DMS153 treated with DMSO at 0.1 percent for 48 hours (cell line): ENCODE measurements around the gene FGFBP3.
A peak's percentile ranks its signal among the peaks of the same experiment; 100 is the strongest.

ENCODE experiments used
- DNase-seq: peaks from one replicate; lab custom pipeline; 2025; ENCODE audit not compliant: unreplicated experiment; lab: John Stamatoyannopoulos, UW

Gene FGFBP3, protein sequence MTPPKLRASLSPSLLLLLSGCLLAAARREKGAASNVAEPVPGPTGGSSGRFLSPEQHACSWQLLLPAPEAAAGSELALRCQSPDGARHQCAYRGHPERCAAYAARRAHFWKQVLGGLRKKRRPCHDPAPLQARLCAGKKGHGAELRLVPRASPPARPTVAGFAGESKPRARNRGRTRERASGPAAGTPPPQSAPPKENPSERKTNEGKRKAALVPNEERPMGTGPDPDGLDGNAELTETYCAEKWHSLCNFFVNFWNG

GRCh38 chr10:91909117-91909677 lies at the start of gene FGFBP3:
FGFBP3 (minus strand) TSS chr10:91909486; CDS start chr10:91908969, 517 bp downstream.
- peak; percentile 38 for DNase-seq

- DNase-seq: no peak
Observed at GRCh38 chr10:91957091-91957490, 47.8 kb upstream of the FGFBP3 start.

DNA sequence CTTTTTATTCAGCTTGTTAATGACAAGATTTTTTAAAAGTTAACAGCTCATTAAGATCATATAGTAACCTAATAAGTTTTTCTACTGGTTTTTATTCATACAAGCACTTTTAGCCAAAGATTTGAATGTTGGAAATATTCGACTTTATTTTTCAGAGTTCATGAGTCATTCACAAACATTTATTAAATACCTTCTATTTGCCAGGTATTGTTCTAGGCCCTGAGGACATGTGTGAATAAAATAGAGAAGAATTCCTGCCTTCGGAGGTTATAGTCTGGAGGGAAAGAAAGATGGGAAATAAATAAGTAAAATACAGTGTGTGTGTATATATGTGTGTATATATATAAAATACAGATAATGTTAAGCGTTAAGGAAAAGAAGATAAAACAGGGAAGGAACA lies 45.8 kb upstream of the FGFBP3 start:
- no peak for DNase-seq

GRCh38 chr10:91953600-91954160 lies 44.4 kb upstream of the FGFBP3 start:
- no peak for DNase-seq

DNA sequence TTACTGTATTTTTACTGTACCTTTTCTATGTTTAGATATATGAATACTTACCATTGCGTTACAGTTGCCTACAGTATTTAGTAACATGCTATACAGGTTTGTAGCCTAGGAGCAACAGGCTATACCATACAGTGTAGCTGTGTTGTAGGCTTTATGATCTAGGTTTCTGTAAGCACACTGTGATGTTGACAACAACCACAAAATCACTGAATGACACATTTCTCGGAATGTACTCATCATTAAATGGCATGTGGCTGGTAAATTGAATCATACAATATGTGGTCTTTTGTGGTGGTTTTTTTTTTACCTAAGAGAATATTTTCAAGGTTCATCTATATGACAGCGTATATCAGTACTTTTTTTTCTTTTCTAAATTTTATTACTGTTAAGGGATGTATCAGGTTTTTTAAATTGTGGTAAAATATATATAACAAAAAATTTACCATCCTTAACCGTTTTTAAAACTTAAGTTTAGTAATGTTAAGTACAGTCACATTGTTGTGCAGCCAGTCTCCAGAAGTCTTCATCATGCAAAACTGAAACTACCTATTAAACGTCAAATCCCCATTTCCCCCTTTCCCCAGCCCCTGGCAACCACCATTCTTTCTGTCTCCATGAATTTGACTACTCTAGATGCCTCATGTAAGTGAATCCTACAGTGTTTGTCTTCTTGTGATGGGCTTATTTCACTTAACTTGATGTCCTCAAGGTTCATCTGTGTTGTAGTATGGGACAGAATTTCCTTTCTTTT lies 35.8 kb upstream of the FGFBP3 start:
- DNase-seq: no peak

- no peak for DNase-seq
Observed at GRCh38 chr10:91941426-91941825, 32.1 kb upstream of the FGFBP3 start.

DNA sequence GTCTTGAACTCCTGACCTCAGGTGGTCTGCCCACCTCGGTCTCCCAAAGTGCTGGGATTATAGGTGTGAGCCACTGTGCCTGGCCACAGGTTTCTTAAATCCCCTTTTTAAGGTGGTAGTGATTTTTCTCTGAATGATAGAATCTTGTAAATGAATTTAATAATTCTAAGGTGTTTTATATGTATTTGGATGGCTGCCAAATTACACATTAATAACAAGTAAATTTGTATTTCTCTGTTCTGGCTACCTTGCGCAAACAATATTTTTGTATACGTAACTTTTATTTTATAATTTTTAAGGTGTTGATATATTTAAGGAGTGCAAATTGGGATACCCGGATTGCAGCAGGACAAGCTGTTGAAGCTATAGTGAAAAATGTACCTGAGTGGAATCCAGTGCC lies 30.4 kb upstream of the FGFBP3 start:
- no peak for DNase-seq

DNA sequence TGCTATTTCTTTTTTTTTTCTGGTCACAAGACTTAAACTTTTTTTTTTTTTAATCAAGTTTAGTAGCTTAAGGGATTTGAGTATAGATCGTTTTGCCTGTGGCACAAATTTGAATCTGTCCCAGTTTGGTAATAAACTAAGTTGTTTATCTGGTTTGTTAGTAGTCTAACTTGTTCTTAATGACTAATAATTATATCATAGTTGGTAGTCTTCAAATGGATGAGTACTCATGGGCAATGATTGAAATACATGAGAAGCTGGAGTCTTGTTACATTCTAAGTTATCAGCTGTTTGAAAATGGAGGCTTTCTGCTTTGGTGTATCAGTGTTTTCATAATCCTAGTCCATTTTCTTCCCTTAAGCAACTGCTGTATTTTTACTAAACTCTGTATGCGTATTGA lies 26.6 kb upstream of the FGFBP3 start:
- no peak for DNase-seq

- no peak for DNase-seq
Observed at GRCh38 chr10:91932737-91933136, 23.5 kb upstream of the FGFBP3 start.

GRCh38 chr10:91931526-91932190 lies 22.4 kb upstream of the FGFBP3 start:
- DNase-seq: no peak

DNA sequence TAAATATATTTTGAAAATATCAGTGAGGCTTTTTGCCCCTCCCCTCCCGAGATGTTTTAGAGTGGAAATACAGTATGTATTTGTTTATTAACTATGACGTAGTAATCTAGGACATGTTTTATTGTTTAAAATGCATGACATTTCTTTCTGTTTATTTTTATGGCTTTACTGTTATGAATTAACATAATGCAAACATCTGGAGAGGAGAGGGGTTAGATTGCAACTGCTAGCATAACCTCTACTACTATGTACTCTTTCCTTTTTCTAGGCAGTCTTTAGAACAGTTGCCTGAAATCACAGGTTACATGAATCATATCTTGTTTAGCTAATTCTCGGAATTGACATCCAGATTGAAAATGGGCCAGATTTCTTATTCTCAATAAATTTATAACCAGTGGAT lies 21.7 kb upstream of the FGFBP3 start:
- no peak for DNase-seq

DNA sequence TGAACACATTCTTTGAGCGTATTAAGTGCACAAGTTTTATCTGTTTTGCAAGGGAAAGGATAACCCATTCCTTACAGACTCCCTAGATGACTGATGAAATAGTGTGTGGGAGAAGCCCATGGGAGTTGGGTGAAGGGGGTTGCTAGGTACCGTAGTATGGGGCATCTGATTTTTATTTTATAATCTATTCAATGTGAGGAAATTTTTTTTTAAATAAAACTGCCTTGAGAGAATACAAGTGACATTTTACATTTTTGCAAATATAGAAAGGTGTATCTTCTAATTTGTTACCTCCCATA lies 15.7 kb upstream of the FGFBP3 start:
- no peak for DNase-seq

GRCh38 chr10:91924212-91925021 lies 15.1 kb upstream of the FGFBP3 start:
- DNase-seq: no peak

DNA sequence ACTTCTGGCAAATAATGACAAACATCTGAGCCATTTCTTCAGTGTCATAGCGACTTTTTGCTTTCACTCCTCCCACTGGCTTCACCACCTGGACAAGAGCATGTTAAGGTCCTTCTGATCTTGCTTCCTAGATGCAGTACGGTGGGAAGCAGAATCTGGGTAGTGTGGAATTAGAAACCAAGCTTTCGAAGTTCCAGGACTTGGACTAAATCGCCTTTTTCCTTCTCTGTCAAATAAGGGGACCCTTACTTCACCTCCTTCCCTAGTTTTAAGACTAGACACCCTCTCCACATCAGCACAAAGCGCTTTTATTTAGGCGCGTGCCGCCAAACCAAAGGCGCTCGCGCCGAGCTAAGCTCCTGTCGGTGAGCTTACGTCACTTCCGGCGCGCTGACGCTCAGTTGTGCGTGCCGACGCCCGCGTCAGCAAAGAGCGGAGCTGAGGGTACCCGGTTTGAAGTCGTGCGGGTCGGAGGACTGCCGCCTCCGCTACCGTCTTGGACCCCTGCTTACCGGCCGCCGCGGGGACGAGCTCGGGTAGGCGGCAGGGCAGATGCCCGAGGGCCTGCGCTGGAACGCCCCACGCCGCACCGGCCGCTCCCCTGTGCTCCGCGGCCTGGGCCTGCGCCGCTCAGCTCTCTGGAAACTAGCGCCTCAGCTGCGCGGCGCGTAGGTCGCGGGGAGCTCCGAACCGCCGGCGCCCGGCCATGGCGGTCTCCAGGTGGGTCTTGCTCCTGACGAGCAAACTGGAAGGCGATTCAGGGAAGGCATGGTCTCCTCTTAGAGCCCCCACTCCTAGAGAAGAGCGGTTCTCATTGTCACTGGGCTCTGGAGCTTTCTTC lies 14.3 kb upstream of the FGFBP3 start, which contains the start of gene BTAF1:
TSS of gene BTAF1 (plus strand) at position 400 of the 841 bp plus-strand sequence. CDS start at position 707, 307 bp downstream.
- peak; percentile 77 for DNase-seq

- no peak for DNase-seq
Observed at GRCh38 chr10:91919651-91920050, 10.4 kb upstream of the FGFBP3 start.

DNA sequence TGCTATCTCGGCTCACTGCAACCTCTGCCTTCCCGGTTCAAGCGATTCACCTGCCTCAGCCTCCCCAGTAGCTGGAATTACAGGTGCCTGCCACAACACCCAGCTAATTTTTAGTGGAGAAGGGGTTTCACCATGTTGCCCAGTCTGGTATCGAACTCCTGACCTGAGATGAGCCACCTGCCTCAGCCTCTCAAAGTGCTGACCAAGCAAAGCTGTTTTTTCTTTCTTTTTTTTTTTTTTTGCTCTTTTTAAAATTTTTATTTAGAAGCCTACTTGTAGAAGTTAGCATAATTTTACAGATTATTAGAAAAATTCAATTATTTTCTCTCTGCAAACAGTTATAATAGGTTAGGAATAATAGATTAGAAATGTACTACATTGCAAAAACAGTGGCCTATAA lies 1.2 kb upstream of the FGFBP3 start:
- no peak for DNase-seq

DNA sequence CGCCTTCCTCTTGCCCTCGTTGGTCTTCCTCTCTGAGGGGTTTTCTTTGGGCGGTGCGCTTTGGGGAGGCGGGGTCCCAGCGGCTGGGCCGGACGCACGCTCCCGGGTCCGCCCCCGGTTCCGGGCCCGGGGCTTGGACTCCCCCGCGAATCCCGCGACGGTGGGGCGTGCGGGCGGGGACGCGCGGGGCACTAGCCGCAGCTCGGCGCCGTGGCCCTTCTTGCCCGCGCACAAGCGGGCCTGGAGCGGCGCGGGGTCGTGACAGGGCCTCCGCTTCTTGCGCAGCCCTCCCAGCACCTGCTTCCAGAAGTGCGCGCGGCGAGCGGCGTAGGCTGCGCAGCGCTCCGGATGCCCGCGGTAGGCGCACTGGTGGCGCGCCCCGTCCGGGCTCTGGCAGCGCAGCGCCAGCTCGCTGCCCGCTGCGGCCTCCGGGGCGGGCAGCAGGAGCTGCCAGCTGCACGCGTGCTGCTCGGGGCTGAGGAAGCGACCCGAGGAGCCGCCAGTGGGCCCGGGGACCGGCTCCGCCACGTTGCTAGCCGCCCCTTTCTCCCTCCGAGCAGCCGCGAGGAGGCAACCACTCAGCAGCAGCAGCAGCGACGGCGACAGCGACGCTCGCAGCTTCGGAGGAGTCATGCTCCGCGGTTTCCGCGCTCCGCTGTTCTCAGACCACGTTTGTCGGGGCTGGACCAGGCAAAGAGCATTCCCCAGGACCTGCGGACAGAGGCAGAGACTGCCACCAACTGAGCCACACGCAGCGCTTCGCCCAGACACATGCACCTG lies 759 bp downstream of the FGFBP3 start:
- peak; percentile 74 for DNase-seq

GRCh38 chr10:91907914-91908336 lies 1.4 kb downstream of the FGFBP3 start:
- DNase-seq: no peak

GRCh38 chr10:91907033-91907594 lies 2.2 kb downstream of the FGFBP3 start:
- no peak for DNase-seq
